Embryonic facial prominence (tissue), 1 donor: ENCODE data around the gene ZDHHC7.

Experiments used
- DNase-seq: peaks from one replicate; pipeline ENCODE4 v3.0.0-alpha.2; 2016; ENCODE audit errors: extremely low spot score

Gene ZDHHC7

DNA sequence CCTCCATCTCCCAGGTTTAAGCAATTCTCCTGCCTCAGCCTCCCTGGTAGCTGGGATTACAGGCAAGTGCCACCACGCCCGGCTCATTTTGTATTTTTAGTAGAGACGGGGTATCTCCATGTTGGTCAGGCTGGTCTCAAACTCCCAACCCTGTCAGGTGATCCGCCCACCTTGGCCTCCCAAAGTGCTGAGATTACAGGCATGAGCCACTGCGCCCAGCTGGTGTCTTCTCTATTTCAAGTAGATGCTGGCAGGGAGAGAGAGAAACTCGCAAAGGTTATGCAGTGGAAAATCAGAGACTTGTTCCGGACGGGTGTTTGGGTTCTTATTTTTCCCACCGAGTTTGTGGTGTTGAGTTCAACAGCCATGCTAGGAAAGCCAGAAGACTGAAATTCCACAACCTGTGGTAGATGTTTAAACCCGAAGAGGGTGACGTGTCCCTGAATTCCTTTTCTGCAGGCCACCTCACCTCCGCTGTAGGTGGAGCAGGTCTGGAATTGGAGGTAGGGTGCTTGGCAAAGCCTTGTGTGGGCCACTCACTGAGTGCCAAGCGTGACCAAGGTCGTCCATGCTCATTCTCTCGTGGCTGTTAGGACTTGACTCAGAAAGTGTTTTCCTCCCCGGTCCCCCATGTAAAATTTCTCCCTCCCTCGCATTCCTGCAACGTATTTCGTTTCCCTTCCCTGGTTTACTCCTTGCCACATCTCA is 7.3 kb upstream of the ZDHHC7 start:
- no peak for DNase-seq

DNA sequence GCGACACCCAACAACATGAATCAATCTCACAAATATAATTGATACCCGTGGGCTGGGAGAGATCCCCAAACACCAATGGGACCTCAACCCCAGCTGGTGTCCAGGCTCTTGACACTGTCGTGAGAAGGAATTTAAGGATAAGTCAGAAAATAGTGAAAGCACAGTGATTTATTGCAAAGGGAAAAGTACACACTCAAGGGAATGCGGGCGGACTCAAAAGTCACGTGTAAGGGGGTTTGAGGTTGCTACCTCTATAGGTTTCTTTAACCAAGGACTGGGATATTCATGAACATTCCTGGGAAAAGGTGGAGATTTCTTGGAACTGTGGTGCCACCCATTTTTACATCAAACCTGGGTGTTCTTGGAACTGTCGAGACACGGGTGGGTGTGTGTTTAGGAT is 6.3 kb upstream of the ZDHHC7 start:
- DNase-seq = no peak

DNA sequence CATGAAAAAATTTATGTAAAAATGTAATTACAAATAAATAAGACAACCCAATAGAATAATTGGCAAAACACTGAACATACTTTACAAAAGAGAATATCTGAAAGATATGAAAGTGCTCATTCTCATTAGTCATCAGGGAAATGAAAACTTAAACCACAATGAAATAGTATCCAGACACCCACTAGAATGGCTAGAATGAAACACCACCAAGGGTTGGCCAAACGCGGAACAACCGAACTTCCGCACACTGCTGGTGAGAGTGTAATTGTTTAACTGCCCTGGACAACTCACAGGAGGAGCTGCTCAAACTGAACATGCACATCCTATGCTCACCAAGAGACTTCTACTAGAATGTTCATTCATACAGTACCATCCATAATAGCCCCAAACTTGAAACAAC is 5.8 kb upstream of the ZDHHC7 start:
- DNase-seq = no peak

DNA sequence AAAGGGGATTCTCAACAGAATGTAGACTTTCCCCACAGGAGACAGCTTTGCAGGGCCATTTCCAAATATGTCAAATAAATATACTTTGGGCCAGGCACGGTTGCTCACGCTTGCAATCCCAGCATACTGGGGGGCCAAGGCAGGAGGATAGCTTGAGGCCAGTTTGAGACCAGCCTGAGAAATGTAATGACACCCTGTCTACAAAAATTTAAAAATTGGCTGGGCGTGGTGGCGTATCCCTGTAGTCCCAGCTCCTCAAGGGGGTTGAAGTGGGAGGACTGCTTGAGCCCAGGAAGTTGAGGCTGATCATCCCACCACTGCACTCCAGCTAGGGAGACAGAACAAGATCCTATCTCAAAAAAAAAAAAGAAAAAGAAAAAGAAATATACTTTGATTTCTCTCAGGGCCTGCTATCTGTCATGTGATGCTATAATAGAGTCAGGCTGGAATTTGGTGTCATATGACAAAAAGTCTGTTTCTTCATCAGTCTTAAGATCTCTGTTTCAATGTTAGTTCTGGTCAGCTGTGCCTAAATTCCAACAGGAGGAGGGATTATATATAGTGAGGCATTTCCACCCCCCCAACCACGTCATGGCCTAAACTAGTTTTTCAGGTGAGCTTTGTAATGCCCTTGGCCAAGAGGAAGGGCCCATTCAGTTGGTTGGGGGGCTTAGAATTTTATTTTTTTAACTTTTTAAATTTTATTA is 4.3 kb upstream of the ZDHHC7 start:
- DNase-seq = no peak

DNA sequence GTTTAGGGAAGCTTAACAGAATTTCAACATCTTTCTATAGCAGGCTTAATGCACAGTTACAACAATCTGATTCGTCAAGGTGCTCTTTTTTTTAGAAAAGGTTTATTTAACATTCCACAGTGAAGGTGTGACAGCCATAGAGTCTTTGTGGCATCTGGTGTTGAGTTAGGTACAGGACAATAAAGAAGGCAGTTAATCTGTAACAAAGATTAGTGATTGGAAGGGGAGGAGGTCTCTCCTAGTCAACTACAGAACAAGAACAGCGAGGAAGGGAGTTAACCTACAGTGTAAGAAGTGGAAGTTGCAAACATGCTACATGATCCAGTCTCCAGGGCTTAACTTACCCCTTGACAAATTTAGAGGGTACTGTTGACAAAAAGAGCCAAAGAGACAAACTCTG is 3.0 kb upstream of the ZDHHC7 start:
- no peak for DNase-seq

DNA sequence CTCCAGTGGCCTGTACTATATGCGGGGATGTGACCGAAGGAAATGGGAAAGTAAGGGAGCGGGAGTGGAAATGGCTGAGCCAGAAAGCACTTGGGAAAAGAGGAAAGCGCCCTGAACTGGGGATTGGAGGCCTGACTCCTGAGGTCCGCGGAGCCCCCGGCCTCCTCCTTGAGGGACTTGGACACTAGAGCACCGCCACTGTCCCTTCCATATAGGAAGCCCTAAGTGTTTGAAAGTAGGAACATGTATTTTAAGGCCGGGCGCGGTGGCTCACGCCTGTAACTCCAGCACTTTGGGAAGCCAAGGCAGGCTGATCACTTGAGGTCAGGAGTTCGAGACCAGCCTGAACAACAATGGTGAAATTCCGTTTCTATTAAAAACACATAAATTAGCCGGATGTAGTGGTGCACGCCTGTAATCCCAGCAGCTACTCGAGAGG is 530 bp upstream of the ZDHHC7 start:
- no peak for DNase-seq

DNA sequence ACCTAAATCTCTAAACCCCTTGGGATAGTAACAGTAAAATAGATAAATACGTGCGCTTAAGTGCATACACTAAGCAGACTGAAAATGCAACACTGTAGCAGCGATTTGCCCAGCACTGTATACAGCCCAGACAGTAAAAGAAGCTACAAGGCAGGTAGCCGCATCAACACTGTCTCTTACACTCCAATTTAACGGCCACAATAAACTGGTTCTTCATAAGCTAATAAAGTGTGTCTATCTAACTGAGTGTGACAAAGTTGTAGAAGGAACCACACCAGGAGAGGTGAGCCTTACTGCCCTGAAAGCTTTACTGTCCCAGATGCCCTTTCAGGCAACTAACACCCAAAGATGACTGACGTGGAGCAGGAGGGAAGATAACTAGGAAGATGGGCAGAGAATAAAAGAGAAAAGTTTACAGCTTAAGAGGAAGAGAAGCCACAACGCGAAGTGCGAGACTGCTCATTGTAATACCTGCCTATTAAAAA is 847 bp downstream of the ZDHHC7 start:
- no peak for DNase-seq

DNA sequence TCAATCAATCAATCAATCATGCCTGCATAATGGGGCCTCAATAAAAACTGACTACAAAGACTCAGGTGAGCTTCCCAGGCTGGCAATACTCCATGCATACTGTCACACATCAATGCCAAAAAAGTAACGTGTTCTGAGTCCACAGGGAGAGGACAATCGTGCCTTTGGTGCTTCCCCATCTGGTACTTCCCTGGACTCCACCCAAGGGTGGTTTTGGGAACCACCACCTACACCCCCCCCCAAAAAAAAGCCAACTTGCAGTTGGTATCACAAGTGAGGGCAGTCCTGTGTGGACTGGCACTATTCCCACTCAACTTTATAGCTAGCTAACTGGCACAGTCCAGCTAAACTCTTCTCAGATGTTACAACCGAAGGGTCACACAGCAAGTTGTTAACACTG is 3.1 kb downstream of the ZDHHC7 start:
- no peak for DNase-seq

DNA sequence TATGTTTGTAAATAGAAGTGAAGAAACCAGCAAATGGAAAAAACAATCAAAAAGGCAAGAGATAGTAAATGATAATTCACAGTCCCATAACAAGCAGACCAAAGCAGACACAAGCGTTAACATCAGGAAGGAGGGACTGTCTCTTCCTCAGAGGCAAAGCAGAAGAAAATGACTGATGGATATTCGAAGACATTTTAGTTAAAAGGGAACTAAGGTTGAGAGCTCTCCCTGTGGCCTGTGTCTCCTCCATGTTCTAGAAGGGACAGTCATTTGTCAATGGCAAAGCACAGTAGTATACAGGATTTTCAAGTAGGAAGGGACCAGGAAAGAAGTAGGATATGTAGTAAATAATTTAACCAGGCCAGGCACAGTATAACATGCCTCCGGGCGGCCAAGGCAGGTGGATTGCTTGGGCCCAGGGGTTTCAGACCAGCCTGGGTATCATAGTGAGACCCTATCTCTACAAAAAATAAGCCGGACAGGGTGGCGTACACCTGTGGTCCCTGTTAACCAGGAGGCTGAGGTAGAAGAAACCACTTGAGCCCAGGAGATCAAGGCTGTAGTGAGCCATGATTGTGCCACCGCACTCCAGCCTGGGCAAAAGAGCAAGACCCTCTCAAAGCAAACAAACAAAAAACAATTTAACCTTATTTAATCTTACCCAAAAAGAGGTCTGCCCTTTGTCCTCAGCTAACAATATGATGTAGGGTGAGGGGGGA is 3.7 kb downstream of the ZDHHC7 start:
- no peak for DNase-seq

DNA sequence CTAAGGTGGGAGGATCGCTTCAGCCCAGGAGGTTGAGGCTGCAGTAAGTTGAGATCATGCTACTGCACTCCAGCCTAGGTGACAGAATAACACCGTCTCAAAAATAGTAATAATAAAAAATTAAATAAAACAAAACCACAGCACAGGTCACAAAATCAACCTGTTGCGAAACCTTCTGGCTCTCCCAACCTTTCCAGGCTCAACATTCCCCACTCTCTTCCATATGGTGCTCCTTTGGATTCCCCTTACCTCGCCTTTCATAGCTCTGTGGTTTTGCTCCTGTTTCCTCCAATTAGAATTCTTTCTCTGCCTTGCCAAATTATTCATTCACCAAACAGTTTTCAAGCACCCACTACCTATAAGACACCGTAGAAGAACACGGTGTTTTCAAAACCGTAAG is 4.7 kb downstream of the ZDHHC7 start:
- no peak for DNase-seq

DNA sequence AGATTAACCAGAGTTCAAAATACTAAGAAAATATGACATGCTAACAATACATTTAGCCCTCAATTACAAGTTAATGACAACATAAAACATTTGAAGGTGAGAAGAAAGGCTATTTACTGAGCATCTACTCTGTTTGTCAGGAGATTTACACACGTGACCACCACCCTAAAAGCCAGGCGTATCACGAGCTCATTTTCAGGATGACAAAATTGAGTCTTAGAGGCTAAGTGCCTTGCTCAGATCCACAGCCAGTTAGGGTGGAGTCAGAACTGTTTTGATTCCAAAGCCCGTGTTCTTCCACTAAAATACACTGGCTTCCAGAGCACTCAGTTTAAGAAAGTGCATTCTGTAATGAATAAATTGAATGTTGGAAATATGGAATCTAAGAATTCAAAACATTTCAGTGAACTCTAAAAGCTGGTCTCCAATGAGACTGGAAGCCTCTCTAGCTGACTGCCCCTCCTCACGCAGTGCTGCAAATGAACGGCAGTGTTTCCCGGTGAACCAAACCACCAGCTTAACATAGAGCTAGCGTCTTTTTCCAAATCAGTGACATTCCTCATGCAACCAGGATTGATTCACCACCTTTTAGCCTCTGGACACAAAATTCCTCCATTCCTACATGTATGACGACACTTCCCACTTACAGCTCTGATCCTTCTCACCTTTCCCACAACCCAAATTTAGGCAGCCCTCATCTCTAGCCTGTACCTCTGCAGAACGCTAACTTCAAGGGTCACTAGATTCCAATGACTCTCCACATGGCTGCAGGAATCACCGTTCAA is 5.9 kb downstream of the ZDHHC7 start:
- DNase-seq = no peak

DNA sequence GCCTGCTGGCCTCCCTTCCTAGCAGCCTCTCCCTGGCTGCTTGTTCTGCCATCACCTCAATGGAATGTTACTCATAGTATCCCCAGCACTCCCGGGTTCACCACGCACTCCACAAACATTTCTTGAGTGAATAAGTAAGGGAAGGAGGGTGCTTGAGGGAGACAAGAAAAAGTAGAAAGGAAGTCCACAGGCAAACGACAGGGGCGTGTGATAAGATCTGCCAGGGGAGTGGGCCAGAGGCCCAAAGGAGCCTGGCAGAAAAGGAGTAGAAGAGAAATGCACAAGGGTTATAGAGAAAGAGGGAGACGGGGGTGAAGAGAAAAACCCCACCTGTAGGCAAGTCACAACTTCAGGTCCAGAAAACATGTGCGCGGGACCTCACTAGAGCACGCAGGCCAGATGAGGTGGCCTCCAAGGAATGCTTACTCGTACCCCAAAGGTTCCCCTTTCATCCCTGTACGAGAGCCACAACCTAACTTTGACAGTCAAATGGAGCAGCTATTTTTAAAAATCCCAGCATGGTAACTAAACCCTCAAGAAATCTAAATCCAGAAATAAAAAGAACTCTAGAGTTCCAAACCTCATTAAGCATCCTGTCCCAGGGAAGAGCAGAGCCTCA is 6.6 kb downstream of the ZDHHC7 start:
- DNase-seq = no peak

DNA sequence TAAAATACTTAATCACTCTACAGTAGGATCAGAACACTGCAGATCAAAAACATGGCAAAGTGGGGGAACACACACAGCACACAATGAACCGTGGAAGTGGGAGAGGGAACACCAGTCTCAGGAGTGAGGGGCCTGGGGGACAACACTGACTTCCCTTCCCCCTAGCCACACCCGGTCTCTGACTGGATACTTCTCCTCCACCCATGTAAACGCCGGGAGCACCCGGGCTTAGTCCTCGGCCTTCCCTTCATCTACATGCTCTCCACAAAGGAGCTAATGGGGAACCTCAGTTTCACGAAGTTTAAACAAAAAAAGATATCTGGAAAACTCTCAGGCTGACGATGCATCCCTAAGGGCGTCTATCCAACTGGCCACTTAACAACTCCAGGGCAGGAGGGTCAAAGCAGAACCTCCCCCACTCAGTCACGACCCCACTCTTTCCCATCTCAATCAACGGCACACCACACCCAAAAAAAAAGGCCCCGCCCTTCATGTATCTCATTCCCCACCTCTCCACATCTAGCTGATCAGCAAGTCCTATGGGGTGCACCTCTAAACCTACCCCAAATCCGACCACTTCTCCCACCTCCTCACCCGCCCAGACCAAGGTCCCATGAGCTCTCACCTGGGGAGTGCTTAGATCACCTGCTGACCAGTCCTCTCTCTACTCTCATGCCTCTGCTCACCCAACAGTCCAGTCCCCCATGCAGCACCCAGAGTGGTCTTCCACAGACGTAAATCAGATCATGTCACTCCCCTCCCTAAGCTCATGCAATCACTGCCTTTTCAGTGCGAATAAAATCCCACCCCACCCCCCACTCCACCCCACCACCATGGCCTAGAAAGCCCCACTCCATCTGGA is 7.4 kb downstream of the ZDHHC7 start:
- no peak for DNase-seq

DNA sequence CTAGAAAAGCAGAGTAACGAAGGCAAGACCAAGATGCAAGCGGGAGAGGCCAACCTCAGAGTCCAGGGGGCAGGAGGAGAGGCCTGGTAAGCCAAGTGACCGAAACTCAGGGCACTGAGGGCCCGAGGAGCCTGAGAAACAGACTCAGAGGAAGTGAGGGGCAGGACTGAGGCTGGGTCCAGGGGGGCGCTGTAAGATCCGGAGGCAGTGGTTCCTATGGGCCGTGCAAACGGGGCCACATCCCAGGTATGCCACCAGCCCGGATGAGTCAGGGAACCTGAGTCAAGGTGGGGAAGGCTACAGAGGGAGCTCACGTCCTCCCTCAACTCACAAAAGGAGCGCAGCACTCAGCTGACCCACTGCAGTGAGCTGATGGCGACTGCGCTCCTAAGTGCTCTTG is 8.3 kb downstream of the ZDHHC7 start:
- no peak for DNase-seq

DNA sequence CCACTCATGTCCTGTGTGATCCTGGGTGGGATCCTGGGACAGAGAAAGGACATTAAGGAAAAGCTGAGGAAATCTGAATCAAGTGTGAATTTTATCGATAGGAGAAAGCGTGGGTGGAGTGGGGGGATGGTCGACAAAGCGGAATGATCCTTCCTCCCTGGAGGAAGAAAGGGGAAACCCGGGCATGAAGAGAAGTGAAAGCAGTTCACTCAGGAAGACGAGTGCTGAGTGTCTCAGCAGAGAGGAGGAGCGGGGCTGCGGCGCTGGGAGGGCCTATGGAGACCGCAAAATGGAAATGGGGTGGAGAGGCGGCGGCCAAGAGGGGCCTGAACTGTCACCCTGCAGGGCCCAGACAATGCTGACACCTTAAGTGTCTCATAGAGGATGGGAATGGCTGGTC is 8.7 kb downstream of the ZDHHC7 start:
- DNase-seq = no peak

DNA sequence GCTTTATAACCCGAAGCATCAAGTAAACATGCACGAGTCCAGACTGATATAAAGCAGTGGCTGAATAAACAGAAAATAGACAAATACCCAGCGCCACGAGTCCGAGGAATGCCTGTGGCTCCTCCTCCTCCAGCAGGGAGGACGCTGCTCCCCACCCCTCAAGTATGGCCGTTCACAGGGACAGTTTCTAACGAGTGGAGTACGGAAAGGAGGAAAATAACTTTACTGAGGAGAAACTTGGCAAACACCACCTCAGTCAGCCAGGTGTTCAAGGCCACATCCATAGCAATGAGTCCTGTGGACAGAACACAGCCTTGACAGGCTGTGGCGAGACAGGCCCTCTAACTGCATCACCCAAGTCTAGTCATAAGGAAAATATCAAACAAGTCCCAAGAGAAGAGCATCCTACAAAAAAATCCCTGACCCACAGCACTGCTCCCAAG is 9.2 kb downstream of the ZDHHC7 start:
- no peak for DNase-seq

DNA sequence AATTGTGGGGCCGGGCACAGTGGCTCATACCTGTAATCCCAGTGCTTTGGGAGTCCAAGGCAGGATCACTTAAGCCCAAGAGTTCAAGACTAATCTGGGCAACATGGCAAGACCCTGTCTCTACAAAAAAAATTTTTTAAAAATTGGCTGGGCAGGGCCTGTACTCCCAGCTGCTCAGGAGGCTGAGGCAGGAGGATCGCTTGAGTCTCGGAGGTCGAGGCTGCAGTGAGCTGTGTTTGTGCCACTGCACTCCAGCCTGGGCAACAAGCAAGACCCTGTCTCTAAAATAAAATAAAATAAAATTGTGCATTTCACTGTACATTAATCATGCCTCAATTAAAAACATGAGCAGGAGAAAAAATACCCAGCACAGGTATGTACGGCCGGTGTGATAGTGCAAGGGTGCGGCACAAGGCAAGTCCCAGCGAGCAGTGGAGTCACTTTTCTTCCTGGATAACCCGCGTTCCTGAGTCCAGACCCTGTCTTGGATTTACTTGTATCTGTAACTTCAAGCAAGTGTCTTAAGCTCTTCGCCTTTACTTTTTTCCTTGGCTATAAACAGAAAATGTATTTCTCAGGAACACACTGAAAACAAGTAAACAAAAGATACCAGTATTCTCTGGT is 11.4 kb downstream of the ZDHHC7 start:
- DNase-seq = no peak

DNA sequence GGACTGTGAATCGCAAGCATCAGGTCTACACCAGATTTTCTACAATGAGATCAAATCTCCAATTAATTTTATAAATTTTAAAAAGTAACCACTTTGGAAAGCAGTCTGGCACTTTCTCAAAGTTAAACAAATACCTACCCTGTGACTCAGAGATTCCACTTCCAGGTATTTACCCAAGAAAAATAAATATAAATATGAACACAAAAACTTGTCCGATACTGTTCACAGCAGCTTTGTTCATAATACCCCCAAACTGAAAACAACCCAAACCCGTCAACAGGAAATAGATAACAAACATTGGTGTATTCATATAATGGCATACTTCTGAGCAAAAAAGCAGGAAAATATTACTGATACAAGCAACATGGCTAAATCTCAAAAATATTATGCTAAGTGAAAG is 12.1 kb downstream of the ZDHHC7 start:
- DNase-seq = no peak

DNA sequence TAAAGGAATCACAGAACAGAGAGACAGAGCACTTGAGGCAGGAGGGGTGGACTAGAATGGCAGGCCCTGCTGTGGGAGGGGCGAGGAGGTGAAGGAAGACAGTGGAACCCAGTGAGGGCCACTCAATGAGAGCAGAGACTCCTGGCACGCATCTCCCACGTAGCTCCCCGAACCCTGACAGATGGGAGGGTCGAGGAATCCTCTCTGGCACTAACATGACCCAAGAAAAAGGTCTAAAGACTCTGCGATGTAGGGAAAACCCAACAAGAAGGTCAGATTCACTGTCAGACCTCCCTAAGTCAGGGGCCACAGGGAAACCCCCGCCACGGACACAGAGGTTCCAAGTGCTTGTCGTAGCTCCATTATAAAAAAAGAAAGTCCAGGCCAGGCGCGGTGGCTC is 15.0 kb downstream of the ZDHHC7 start:
- DNase-seq = no peak

DNA sequence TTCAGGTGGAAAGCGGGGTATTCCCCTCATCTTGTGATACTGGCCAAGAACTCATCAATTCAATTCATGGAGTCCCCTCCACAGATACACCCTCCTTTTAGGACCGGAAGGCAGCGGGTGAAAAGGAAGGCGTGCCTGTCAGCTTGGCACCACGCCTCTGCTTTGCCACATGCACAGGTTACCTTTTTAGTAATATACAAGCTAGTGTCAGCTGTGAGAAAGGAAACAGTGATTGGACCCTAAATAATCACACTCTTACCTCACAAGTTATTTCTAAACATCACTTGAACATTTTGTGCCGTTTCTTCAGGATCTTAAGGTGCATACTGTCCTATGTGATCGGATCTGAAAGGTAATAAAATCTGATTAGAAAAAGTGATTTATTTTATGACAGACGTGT is 15.7 kb downstream of the ZDHHC7 start:
- DNase-seq = no peak
